HG02588 (cell line): ENCODE results near the gene OR52H1.

ENCODE experiments used
- ATAC-seq: cut with Tn5 transposase; IDR thresholded peaks from one replicate; pipeline ENCODE4 v1.9.1; 2021; ENCODE audit warnings: mild to moderate bottlenecking, moderate library complexity; ENCODE audit not compliant: unreplicated experiment

OR52H1 gene

DNA sequence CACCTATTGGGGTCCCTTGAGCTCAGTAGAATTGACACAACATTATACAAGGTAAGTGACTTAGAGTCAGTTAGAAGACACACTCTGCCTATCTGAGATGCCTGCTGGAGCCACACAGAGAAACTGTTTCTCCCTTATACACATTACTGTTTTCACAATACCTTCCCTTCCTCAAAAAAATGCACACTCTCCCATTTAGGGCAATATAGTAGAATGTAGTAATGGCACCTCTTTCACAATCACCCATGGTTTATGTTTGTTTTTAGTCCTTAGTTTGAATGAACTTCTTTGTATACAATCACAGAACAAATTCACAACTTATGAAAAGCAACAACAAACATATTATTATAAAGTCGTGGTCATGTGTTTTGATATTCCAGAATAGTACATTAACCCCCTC lies 14.3 kb downstream of the OR52H1 start:
- no peak for ATAC-seq

DNA sequence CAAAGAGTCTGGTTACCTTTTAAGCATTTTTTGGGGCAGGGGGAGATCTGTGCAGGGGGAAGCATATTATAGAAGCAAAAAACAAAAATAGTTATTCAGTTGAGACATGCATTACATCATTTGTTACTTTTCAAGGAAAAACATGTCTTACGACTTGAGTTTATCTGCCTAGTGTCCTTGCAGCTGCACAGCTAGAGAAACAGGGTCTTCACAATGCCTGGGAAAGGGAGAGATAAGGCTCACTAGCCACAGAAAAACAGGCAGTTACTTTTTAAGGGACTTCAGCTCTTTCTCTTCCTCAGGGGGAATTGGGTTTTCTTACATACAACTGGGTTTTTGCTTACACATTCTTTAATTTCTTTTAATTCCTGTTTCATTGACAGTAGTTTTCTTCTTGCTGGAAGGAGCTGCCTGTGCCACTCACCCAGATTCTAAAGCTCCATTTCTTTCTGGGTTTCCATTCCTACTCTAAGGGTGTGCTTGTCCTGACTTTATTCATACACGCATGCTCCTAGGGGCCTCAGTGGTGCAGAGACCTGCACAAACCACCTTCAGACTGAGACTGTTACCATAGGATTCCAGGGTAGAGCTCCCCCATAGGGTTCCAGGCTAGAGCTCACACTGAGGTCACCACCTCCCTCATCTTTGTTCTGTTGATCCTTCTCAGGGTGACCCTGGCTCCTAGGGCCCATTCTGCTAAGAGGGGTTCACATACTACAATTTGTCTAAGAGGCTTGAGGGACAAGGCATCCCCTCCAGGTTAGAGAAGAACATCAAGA lies 17.1 kb downstream of the OR52H1 start:
- ATAC-seq: no peak

DNA sequence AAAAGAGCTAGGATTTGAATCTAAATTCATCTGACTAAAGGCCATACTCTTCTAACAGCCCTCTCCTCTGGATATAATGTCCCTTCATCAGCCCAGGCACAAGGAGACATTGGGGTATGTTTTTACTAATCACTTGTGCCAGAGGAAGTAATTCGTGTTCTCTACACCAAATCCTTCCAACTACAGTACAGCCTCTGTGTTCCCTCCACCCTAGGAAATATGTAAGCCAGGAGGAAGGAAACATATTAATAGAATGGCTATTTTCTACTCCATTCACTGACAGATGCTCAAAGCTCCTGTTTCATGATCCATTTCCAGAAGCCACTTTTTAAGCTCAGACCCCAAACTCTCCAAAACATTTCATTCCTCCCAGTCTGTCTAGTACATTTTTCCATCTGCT lies 19.8 kb downstream of the OR52H1 start:
- ATAC-seq: no peak

DNA sequence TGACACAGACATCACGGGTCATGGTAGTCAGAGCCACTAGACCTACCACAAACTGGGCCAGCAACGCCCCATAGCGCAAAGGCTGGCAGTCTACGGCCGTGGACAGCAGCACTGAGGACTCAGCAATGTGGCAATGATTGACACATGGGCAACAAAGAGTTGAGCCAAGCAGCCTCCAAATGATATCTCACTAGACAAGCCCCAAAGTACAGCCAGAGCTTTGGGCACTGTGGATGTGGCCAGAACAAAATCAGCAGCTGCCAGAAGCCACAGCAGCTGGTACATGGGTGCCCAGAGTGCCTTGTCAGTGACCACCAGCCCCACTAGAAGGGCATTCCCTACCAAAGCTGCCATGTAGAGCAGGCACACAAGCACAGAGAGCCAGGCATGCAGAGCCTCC lies 20.6 kb downstream of the OR52H1 start:
- ATAC-seq: no peak

DNA sequence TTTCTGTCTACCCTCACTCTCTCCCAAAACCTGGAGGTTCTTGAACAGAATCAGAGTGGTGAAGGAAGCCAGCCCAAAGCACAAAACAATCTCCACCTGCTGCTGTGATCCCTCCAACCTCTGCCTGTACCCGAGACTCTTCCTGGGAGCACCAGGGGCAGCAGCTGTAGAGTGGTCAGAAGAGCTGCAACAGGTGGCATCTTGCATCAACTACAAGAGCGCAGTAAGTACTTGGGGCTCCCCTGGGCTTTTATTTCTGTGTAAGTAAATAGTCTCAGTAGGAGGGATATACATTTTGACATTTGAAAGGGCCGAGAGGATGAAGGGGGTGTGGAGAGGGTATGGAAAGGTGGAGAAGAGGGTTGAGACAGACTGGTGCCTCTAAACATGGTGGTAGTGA lies 23.6 kb downstream of the OR52H1 start:
- no peak for ATAC-seq

DNA sequence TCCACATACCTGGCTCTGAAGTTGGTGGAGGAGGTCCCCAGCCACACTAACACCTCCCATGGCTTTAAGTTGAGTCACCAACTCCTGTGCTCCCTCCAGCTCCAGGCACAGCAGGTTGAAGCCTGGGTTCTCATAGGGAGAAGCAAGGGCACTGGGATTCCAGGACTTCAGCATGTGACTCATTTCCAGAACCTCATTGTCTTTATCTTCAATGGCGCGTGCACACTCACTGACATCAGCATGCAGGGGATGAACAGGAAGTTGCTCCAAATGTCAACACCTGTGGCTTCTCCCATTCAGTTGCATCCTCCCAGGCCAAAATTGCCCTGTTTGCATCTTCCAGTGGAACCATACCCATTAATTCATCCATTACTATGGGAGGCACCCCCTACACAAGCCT lies 26.0 kb downstream of the OR52H1 start:
- ATAC-seq: no peak

DNA sequence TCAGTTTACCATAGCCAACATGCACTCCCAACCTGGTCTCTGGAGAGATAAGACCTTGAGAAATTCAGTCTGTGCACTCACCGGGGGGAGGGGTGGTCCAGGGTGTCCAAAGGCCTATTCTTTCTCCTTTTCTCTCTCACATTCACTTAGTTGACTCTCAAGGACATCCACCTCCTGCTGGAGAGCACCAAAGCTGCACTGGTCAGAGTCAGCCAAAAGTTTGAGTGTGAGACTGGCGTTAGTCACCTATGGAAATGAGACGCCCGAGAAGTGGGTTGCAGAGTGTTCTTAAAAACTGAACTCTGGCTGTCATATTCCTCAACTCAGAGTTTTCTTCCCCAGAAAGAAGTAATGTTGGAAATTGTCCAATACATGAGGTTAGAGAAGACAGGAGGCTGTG lies 26.8 kb downstream of the OR52H1 start:
- no peak for ATAC-seq

DNA sequence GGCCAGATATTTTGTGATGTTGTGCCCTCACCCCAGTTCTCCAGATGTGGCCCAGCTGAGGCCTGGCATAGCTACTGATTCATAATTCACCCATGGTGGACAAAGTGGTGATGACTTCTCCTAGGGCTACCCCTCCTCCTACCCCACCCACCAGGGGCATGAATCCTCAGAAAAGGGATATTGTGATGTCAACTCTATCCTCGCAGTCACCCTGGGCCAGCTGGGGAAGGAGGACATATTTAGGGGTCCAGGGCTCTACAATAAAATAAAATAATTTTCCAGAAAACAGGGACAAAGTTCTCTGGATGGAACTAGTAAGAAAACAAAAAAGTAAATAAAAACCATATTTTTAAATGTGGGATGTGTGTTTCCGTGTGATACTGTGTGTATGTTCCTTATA lies 31.7 kb downstream of the OR52H1 start, which contains the start of gene UBQLNL:
Gene UBQLNL (minus strand): TSS at position 101 of the 400 bp plus-strand sequence. CDS start 258 bp downstream, outside the sequence.
- no peak for ATAC-seq

DNA sequence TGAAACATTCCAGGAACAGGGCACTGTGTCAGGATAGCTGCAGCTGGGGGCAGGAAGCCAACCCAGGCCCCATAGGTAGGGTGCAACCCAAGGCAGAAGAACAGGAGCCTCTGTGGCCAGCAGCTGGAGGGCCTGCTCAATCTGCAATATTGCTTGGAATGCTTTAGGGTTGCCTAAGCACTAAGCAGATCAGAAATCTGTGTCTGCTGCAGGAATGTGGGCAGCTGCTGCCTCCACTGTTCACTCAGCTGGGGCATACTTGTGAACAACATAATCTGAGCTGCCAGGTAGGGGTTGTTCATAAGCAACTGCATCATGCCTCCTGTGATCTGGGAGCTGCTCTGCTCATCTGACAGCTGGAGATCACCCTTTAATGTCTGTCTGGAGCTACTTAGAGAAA lies 33.5 kb downstream of the OR52H1 start:
- ATAC-seq: no peak

DNA sequence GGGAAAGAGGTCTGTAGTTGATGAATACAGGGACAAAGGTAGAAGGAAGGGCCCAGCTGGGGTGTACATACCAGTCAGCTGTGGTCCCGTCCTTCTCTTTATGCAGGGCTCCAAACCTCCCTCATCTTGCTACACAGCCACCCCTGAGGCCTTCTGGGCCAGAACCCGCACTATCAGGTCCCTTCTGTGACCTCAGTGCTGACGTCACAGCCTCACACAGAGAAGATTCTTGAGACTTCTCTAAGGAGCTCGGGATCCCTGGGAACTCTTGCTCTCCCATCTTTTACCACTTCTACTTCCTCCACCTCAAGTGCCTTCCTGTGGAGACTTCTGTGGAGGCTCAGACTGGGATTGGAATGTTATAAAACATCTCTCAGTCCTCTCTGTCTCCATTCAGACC lies 38.5 kb downstream of the OR52H1 start, which contains the start of gene UBQLN3:
Gene UBQLN3 (minus strand): TSS at position 155 of the 400 bp plus-strand sequence. CDS start 399 bp downstream, outside the sequence.
- no peak for ATAC-seq

DNA sequence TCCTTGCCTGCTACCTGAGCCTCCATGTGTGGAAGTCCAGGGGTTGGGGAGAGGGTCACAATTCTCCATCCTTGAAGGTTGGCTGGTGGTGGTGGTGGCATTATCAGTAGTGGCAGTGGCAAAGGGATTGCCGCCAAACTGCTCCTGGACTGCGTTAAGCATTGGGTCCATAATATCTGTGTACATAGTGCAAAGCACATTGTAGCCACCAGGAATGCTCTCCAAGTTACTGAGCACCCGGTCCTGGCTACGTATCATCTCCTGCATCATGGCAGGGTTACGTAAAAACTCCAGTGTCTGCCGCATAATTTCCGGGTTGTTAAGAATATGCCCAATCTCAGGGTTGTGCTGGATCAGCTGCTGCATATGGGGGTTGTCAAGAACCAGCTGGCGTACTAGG lies 39.7 kb downstream of the OR52H1 start:
- ATAC-seq: no peak

DNA sequence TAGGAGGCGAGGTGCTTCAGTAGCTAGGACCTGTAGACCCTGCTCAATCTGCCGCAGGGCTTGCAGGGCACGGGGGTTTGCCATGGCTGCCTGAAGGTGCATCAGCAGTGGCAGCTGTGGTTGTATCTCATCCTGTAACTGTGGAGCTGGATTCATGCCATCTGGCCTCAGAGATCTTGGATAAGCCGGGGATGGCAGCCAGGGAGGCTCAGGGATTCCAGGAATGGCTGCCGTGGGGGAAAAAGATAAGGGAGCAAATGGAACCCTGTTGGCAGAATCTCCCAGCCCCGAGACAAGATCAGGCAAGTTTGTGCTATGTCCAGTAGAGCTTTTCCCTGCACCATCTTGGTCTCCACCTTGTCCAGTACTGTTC lies 40.4 kb downstream of the OR52H1 start:
- no peak for ATAC-seq

DNA sequence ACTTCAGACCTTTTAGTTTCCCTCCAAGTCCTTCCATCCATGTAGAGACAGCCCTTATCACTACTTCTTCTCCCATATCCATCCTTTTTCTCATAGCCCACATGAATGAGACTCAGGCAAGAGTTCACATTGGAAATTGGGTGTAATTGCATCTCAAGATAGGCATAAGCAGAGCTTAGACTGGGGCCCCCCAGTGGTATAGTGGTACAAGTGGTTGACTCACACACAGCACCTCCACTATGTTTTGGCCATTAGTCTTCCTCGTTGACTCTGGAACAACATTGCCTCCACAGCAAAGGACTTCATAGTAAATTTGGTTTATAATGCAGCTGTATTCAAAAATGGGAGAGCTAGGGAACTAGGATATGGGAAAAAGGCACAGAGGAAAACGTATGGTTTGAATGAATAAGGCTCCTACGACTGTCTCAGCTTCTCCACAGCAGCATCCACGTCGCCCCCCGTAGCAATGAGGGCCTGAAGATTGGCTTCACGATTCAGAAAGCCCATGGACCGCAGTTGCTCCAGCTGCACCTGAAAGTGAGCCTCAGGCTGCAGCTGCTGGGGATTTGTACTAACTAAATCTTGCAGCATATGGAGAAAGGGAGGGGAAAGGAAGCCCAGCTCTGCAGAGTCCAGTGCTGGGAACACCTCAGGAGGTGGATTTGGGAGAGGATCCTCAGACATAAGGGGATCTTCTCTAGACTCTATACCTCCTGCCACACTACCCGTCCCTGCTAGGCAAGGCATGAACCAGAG lies 41.0 kb downstream of the OR52H1 start:
- ATAC-seq: no peak

DNA sequence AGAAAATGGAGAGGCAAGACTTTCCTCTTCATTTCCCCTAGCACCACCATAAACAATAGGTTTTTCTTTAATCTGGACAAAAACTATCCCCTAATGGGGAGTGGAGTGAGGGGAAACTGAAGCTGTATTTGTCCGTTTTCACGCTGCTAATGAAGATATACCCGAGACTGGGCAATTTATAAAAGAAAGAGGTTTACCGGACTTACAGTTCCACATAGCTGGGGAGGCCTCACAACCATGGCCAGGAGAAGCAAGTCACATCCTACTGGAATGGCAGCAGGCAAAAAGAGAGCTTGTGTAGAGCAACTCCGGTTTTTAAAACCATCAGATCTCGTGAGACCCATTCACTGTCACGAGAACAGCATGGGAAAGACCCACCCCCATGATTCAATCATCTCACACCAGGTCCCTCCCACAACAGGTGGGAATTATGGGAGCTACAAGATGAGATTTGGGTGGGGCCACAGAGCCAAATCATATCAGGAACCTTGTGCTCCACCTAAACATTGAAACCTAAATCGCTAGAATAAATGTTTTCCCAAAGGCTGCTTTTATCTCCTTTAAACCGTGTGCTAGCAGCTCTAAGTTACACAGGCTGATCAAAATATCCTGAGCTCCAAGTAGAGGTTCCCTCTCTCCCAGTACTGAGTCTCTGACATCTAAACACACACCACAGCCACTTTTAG lies 42.8 kb downstream of the OR52H1 start:
- no peak for ATAC-seq

DNA sequence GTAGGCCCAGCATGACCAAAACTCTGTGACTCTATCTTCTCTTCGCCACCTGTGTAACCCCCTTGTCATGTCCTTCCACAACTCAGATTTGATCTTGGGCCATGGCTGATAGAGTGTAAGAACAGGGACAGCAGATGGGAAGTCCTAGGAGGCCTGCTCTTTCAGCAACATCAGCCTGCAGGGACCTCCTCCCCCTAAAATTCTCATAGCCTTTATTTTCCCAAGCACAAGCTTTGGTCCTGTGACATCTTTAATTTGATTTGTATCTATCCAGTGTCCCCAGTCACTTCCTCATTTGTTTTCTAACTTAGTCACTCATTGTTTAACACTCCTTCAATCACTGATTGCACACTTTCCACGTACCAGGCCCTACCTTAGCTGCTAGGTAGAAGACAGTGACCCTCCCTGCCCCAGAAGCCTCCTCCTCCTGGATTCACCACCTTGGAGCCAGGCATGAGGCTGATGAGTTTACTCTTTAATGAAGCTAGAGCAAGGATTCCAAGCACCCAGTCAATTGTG lies 43.9 kb downstream of the OR52H1 start:
- ATAC-seq: no peak

DNA sequence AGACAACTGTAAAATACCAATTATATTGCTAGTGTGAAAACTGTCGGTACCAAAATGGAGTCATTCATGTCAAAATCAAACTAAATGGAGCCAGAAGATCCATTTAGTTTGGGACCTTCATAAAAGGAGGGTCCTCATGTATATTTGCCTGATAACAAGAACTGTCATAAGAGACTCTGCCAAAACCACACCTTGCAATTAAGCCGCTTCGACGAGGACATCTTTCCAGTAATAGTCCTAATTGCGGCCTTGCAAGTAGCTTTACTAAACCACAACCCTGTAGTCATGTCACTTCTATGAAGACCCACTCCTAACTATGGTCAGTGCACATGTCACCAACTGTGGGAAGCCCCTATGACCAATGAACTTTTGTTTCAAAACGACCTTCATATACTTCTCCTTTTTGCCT lies 47.9 kb downstream of the OR52H1 start:
- ATAC-seq: no peak

DNA sequence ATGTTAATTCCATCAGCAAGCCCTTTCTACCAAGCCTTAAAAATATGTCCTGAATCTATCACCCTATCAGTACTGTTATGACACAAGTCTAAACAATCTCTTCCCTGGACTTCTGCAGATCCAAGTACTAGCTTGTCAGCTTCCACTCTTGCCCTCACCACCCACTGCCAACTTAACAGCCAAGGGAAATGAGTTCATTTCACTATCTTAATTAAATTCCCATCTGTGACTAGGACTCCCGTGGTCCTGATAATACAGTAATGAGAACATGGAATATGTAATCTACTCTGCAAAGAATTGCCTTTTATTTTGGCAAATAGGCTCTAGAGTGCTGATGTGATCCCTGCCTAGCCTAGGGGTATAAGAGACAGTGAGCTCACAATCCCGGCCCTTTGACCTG lies 48.7 kb downstream of the OR52H1 start:
- ATAC-seq: no peak
